ENCODE results near the gene NUAK2.

NUAK2 gene

DNA sequence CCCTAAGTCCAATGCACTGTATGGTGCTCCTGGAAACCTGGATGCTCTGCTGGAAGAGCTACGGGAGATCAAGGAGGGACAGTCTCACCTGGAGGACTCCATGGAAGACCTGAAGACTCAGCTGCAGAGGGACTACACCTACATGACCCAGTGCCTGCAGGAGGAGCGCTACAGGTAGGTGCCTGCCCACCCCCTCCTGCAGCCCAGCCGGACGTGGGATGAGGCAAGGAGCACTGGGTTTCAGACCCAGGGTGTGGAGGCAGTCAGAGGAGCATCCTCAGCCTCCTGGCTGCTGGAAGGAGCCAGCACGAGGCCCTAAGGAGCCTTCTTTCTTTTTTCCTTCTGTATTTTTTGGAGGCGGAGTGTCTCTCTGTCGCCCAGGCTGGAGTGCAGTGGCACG is 51.8 kb downstream of the NUAK2 start:
- Mint-ChIP-seq H3K4me1 (peaks cover 55% of the 10 kb centered on the region), H3K36me3 (ENCODE audit: low read depth) (no peaks in the 10 kb centered on the region), H3K9me3 (no peaks in the 10 kb centered on the region)

DNA sequence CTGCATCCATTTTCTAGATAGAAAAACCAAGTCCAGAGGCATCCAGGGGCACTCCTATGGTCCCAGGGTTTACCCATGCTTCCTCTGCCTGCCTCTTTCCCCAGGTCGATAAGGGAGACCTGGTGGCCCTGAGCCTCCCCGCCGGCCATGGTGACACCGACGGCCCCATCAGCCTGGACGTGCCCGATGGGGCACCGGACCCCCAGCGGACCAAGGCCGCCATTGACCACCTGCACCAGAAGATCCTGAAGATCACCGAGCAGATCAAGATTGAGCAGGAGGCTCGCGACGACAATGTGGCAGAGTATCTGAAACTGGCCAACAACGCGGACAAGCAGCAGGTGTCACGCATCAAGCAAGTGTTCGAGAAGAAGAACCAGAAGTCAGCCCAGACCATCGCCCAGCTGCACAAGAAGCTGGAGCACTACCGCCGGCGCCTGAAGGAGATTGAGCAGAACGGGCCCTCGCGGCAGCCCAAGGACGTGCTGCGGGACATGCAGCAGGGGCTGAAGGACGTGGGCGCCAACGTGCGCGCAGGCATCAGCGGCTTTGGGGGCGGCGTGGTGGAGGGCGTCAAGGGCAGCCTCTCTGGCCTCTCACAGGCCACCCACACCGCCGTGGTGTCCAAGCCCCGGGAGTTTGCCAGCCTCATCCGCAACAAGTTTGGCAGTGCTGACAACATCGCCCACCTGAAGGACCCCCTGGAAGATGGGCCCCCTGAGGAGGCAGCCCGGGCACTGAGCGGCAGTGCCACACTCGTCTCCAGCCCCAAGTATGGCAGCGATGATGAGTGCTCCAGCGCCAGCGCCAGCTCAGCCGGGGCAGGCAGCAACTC is 52.5 kb downstream of the NUAK2 start:
- Mint-ChIP-seq H3K9me3 (no peaks in the 10 kb centered on the region), H3K27me3 (ENCODE audit: low read depth, poor library complexity) (peaks cover 19% of the 10 kb centered on the region), H3K36me3 (ENCODE audit: low read depth) (no peaks in the 10 kb centered on the region), H3K4me3 (no peak overlapping the region), H3K27ac (no peak overlapping the region), H3K4me1 (peaks cover 50% of the 10 kb centered on the region)
- TF ChIP-seq, protein P1, sequence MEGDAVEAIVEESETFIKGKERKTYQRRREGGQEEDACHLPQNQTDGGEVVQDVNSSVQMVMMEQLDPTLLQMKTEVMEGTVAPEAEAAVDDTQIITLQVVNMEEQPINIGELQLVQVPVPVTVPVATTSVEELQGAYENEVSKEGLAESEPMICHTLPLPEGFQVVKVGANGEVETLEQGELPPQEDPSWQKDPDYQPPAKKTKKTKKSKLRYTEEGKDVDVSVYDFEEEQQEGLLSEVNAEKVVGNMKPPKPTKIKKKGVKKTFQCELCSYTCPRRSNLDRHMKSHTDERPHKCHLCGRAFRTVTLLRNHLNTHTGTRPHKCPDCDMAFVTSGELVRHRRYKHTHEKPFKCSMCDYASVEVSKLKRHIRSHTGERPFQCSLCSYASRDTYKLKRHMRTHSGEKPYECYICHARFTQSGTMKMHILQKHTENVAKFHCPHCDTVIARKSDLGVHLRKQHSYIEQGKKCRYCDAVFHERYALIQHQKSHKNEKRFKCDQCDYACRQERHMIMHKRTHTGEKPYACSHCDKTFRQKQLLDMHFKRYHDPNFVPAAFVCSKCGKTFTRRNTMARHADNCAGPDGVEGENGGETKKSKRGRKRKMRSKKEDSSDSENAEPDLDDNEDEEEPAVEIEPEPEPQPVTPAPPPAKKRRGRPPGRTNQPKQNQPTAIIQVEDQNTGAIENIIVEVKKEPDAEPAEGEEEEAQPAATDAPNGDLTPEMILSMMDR (IDR thresholded peaks at IDR 0.05) = no peak
- no peak for DNase-seq

More for the DNA sequence above, 51.8 kb downstream of the NUAK2 start:
- Mint-ChIP-seq H3K4me3 (no peak overlapping the region), H3K27me3 (ENCODE audit: low read depth, poor library complexity) (peaks cover 19% of the 10 kb centered on the region), H3K27ac (no peak overlapping the region)
- DNase-seq = no peak
- TF ChIP-seq, protein P1 (IDR thresholded peaks at IDR 0.05) = no peak

DNA sequence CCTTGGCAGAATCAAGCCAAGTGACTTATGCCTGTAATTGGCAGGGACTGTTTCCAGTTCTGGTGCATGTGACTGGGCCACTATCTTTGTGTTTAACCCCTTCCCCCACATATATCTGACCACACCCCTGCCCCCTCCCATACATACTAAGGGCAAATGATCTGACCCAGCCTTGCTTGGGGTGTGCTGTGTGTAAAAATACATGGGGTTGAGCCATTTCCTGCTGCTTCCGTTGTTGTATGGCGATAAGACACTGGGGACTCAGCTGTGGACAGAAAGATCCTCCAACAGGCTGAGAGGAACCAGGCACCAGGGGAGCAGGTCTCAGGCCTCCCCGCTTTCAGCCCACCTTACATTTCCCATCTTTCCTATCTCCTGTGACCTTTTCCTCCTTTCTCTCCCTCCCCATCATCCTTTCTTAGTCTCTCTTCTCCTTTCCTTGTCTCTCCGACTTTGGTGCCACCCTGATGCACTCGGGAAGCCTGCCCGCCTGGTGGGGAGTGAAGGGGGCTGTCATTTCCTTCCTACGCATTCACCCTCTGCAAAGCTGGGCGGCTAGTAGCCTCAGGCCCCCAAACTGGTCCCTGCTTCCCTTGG is 54.1 kb downstream of the NUAK2 start:
- no peak for DNase-seq
- H3K4me3 Mint-ChIP-seq = no peak overlapping the region
- H3K27me3 Mint-ChIP-seq (ENCODE audit: low read depth, poor library complexity) = peaks cover 14% of the 10 kb centered on the region
- no peaks in the 10 kb centered on the region for H3K36me3 Mint-ChIP-seq (ENCODE audit: low read depth)
- TF ChIP-seq, protein P1 (IDR thresholded peaks at IDR 0.05) = no peak
- peak overlapping the region; percentile 45 for H3K27ac Mint-ChIP-seq
- no peaks in the 10 kb centered on the region for H3K9me3 Mint-ChIP-seq
- peaks cover 41% of the 10 kb centered on the region for H3K4me1 Mint-ChIP-seq

DNA sequence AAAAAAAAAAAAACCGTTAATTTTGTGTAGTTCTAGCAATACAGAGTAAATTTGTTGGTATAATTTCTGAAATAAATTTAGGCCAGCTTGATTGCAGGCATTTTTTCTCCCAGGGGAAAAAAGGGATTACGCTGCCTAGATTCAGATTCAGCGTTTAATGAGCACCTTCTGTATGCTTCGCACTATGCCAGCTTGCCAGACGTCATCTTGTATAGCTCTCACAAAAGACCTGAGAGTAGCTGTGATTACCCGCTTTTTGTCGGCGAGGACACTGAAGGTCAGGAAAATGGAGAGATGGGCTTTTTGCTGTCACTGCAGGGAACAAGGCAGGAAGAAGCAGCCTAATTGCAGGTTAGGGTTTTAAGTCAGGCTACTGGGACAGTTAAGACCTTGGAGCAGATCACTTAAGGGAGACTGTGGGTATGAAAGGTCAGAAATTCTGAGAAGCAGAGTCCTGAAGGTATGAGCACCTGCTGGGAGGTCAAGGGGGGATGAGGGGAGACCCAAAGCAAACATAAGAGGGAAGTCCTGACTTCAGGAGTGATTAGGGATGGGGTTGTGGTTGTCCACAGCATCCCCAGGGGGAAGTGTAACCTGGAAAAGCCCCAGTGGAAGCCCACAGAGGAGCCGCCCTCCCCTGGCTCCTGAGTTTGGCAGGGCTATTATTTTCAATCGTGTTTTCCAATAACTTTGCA is 54.8 kb downstream of the NUAK2 start:
- TF ChIP-seq, protein P1 (IDR thresholded peaks at IDR 0.05) = no peak
- no peak overlapping the region for H3K4me3 Mint-ChIP-seq

GRCh38 chr1:205263580-205264190 is 57.9 kb downstream of the NUAK2 start:
- H3K27ac Mint-ChIP-seq = no peak overlapping the region
- no peaks in the 10 kb centered on the region for H3K9me3 Mint-ChIP-seq
- no peak overlapping the region for H3K4me3 Mint-ChIP-seq
- no peaks in the 10 kb centered on the region for H3K36me3 Mint-ChIP-seq (ENCODE audit: low read depth)
- peaks cover 10% of the 10 kb centered on the region for H3K27me3 Mint-ChIP-seq (ENCODE audit: low read depth, poor library complexity)
- no peak for DNase-seq
- H3K4me1 Mint-ChIP-seq = peaks cover 43% of the 10 kb centered on the region
- TF ChIP-seq, protein P1 (IDR thresholded peaks at IDR 0.05) = no peak

More for the DNA sequence above, 54.8 kb downstream of the NUAK2 start:
- peaks cover 44% of the 10 kb centered on the region for H3K4me1 Mint-ChIP-seq
- H3K9me3 Mint-ChIP-seq = no peaks in the 10 kb centered on the region
- H3K36me3 Mint-ChIP-seq (ENCODE audit: low read depth) = no peaks in the 10 kb centered on the region
- H3K27ac Mint-ChIP-seq = no peak overlapping the region
- peaks cover 14% of the 10 kb centered on the region for H3K27me3 Mint-ChIP-seq (ENCODE audit: low read depth, poor library complexity)
- DNase-seq = no peak

Measured in nephron progenitor cell (in vitro differentiated cells).